Brain pericyte (primary cell): ENCODE data around the gene UFD1.
A peak's percentile ranks its signal among the peaks of the same experiment; 100 is the strongest.

Experiments
- DNase-seq: peaks from one replicate; pipeline ENCODE4 v3.0.0-alpha.2; 2012; ENCODE audit warnings: low read depth, low spot score

The UFD1 gene

GRCh38 chr22:19478901-19479354, at the start of gene UFD1:
Gene UFD1 (minus strand): TSS chr22:19479193. CDS start chr22:19479085, 108 bp downstream.
- no peak for DNase-seq

GRCh38 chr22:19527861-19528417, 48.9 kb upstream of the UFD1 start:
- no peak for DNase-seq

- no peak for DNase-seq
Measured at GRCh38 chr22:19527321-19527721, 48.3 kb upstream of the UFD1 start.

GRCh38 chr22:19526702-19527111, 47.7 kb upstream of the UFD1 start:
- DNase-seq = no peak

GRCh38 chr22:19526076-19526701, 47.2 kb upstream of the UFD1 start:
- DNase-seq = no peak

GRCh38 chr22:19525666-19526065, 46.7 kb upstream of the UFD1 start:
- no peak for DNase-seq

GRCh38 chr22:19525116-19525660, 46.2 kb upstream of the UFD1 start:
- no peak for DNase-seq

- no peak for DNase-seq
Measured at GRCh38 chr22:19524170-19525115, 45.5 kb upstream of the UFD1 start, which contains the start of gene CLDN5. Gene CLDN5 (minus strand): TSS chr22:19524410. CDS start chr22:19524255, 155 bp downstream.

GRCh38 chr22:19523240-19524169, 44.5 kb upstream of the UFD1 start:
- peak; percentile 53 for DNase-seq

GRCh38 chr22:19522881-19523239, 43.9 kb upstream of the UFD1 start:
- no peak for DNase-seq

- DNase-seq = no peak
Measured at GRCh38 chr22:19522190-19522880, 43.3 kb upstream of the UFD1 start.

GRCh38 chr22:19520566-19521305, 41.7 kb upstream of the UFD1 start:
- DNase-seq = no peak

GRCh38 chr22:19520007-19520406, 41.0 kb upstream of the UFD1 start:
- DNase-seq = no peak

- DNase-seq = no peak
Measured at GRCh38 chr22:19519041-19519926, 40.3 kb upstream of the UFD1 start.

- no peak for DNase-seq
Measured at GRCh38 chr22:19518635-19519034, 39.6 kb upstream of the UFD1 start.

GRCh38 chr22:19517919-19518611, 39.1 kb upstream of the UFD1 start:
- DNase-seq = no peak

- DNase-seq = no peak
Measured at GRCh38 chr22:19517171-19517500, 38.1 kb upstream of the UFD1 start.
